ENCODE results near the gene UBE2E3. TPM values are rescaled to one million over a fixed set of nuclear protein-coding genes. Genes with fewer than 3 reads are reported as not detected.

UBE2E3 gene
- 113 and 114 TPM in 2 replicates for polyA plus RNA-seq (2013)

DNA sequence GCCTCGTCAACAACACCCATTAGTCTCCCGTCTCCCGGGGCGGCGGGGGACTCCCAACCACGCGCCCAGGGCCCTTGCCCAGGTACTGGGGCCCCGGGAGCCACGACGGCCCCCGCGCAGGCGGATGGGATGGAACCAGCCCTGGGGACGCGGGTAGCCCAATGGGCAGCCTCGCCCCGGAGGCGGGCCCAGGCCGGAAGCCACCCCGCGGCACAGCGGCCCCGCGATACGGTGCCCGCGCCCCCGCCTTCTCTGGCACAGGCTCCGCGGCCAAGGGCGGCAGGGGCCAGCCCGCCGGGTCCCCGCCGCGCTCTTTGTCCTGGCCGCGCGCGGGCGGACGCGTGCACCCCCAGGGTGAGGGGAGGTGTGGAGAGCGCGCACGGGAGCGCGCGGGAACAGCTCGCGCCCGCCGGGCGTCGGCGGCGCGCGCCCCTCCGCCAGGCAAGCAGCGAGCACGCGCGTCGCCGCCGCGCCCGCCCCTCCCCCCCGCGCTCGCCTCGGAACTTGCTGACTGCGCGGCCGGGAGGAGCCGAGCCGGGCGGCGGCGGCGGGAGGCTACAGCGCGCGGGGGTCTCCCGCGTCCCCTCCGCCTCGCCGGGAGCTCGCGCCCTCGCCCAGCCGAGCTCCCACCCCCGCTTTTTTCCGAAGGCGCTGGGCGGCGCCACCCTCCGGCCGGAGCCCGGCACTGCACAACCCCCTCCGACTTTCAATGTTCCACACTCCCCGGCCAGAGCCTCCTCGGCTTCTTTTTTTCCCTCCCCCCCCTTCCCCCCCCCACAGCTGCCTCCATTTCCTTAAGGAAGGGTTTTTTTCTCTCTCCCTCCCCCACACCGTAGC is at the start of gene UBE2E3:
Gene UBE2E3 (plus strand): TSS at position 500 of the 837 bp plus-strand sequence. CDS start 1,438 bp downstream, outside the sequence.
- Histone ChIP-seq H4K12ac (ENCODE audit: low read depth, low read length) (peak within 1 kb of the TSS; percentile 100), H3K9ac (ENCODE audit: low read length) (peak within 1 kb of the TSS; percentile 98), H3K4me2 (ENCODE audit: low read length) (peak within 1 kb of the TSS; percentile 88), H2AK5ac (ENCODE audit: low read length) (peak within 1 kb of the TSS; percentile 90), H2BK120ac (ENCODE audit: insufficient read depth, low read length, poor library complexity) (peak within 1 kb of the TSS; percentile 98), H3K27me3 (ENCODE audit: insufficient read depth, low read length) (no peaks in the 10 kb centered on the region), H3K14ac (ENCODE audit: low read length) (peak within 1 kb of the TSS; percentile 98), H2BK5ac (ENCODE audit: low read depth, low read length, poor library complexity) (peak within 1 kb of the TSS; percentile 98), H4K91ac (ENCODE audit: low read depth, low read length) (peak within 1 kb of the TSS; percentile 100), H3K4me3 (ENCODE audit: low read depth, low read length) (peak within 1 kb of the TSS; percentile 81), H3K79me1 (ENCODE audit: low read length) (peaks cover 20% of the 10 kb centered on the region), H3K9me3 (ENCODE audit: insufficient read depth, low read depth, low read length) (no peaks in the 10 kb centered on the region), H3K79me2 (ENCODE audit: control insufficient read depth, insufficient read depth, low read length, poor library complexity) (peaks cover 8% of the 10 kb centered on the region), H3K36me3 (ENCODE audit: control insufficient read depth in 1 of 2, insufficient read depth in 2 of 2, low read length in 2 of 2) (no peaks in the 10 kb centered on the region), H3K4me1 (ENCODE audit: control insufficient read depth in 1 of 2, insufficient read depth in 2 of 2, low read length in 2 of 2) (peaks cover 3 to 8% of the 10 kb centered on the region in 2 experiments), H2AFZ (ENCODE audit: insufficient read depth, low read length, poor library complexity) (peak within 1 kb of the TSS; percentile 92), H3K4ac (ENCODE audit: low read depth, low read length) (peak within 1 kb of the TSS; percentile 95), H3K18ac (ENCODE audit: low read length) (peak within 1 kb of the TSS; percentile 99), H4K8ac (ENCODE audit: low read depth, low read length) (peak within 1 kb of the TSS; percentile 99), H2BK12ac (ENCODE audit: low read length) (peak within 1 kb of the TSS; percentile 86), H3K23ac (ENCODE audit: low read length) (peak within 1 kb of the TSS; percentile 78), H3K27ac (ENCODE audit: low read depth, low read length) (peak within 1 kb of the TSS; percentile 99)
- peak; percentile 52 to 69 for DNase-seq
- no CpG with 5 or more reads among the region's 106 CpGs for WGBS (ENCODE audit: extremely low coverage, insufficient coverage, insufficient read length)

DNA sequence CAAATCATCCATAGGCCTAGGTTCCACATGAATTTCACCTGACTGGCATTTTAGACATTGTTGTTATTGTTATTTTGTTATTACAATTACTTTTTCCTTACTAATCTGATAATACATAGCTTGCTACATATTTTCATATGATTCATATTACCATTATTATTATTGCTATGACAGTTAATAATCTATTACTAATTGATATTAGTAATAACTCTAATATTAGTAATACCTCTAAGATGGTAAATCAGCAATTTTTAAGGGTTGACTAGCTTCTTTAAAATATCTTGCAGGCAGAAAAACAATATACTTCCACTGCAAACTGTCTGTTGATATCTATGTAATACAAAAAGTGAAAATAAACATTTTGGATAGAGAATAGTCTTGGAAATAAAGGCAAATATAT is 48.6 kb upstream of the UBE2E3 start:
- H2AFZ ChIP-seq (ENCODE audit: insufficient read depth, low read length, poor library complexity), result no peak overlapping the region
- H3K27me3 ChIP-seq (ENCODE audit: insufficient read depth, low read length), result no peaks in the 10 kb centered on the region
- no peak overlapping the region for H2AK5ac ChIP-seq (ENCODE audit: low read length)
- no peak overlapping the region for H2BK5ac ChIP-seq (ENCODE audit: low read depth, low read length, poor library complexity)
- DNase-seq, result no peak
- H3K4me3 ChIP-seq (ENCODE audit: low read depth, low read length), result no peak overlapping the region
- no peak overlapping the region for H3K18ac ChIP-seq (ENCODE audit: low read length)
- no peaks in the 10 kb centered on the region for H3K79me1 ChIP-seq (ENCODE audit: low read length)
- no peak overlapping the region for H3K4ac ChIP-seq (ENCODE audit: low read depth, low read length)
- H4K12ac ChIP-seq (ENCODE audit: low read depth, low read length), result no peak overlapping the region
- H3K4me1 ChIP-seq (ENCODE audit: control insufficient read depth in 1 of 2, insufficient read depth in 2 of 2, low read length in 2 of 2), result no peaks in the 10 kb centered on the region
- H4K91ac ChIP-seq (ENCODE audit: low read depth, low read length), result no peak overlapping the region
- no peak overlapping the region for H2BK12ac ChIP-seq (ENCODE audit: low read length)
- H3K36me3 ChIP-seq (ENCODE audit: control insufficient read depth in 1 of 2, insufficient read depth in 2 of 2, low read length in 2 of 2), result no peaks in the 10 kb centered on the region
- H3K27ac ChIP-seq (ENCODE audit: low read depth, low read length), result no peak overlapping the region
- H3K14ac ChIP-seq (ENCODE audit: low read length), result no peak overlapping the region
- H3K23ac ChIP-seq (ENCODE audit: low read length), result no peak overlapping the region
- no peaks in the 10 kb centered on the region for H3K9me3 ChIP-seq (ENCODE audit: insufficient read depth, low read depth, low read length)
- no peak overlapping the region for H3K4me2 ChIP-seq (ENCODE audit: low read length)
- H4K8ac ChIP-seq (ENCODE audit: low read depth, low read length), result no peak overlapping the region
- H3K79me2 ChIP-seq (ENCODE audit: control insufficient read depth, insufficient read depth, low read length, poor library complexity), result no peaks in the 10 kb centered on the region
- no peak overlapping the region for H3K9ac ChIP-seq (ENCODE audit: low read length)
- H2BK120ac ChIP-seq (ENCODE audit: insufficient read depth, low read length, poor library complexity), result no peak overlapping the region

DNA sequence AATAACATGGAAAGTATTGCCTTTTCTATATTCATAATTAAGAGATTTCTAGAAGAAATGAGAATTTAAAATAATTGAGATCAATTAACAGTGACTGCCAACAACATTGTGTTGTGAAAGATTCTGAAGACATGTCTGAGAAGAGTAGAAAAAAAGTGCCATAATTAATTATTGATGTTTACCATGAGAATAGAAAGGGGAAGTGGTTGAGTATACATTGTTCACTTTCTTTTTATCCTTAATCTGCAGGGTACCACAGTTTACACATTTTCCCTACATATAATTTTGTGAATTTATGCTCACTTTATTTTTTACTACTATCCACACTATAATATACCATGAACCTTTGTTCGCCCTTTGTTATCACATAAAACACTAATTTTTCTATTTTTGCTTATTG is 47.1 kb upstream of the UBE2E3 start:
- H4K12ac ChIP-seq (ENCODE audit: low read depth, low read length), result no peak overlapping the region
- H3K23ac ChIP-seq (ENCODE audit: low read length), result no peak overlapping the region
- no peak overlapping the region for H4K91ac ChIP-seq (ENCODE audit: low read depth, low read length)
- H3K27me3 ChIP-seq (ENCODE audit: insufficient read depth, low read length), result no peaks in the 10 kb centered on the region
- H3K4ac ChIP-seq (ENCODE audit: low read depth, low read length), result no peak overlapping the region
- no peak overlapping the region for H3K27ac ChIP-seq (ENCODE audit: low read depth, low read length)
- no peak overlapping the region for H3K4me2 ChIP-seq (ENCODE audit: low read length)
- no peaks in the 10 kb centered on the region for H3K79me1 ChIP-seq (ENCODE audit: low read length)
- no peak overlapping the region for H3K4me3 ChIP-seq (ENCODE audit: low read depth, low read length)
- no peak overlapping the region for H2BK5ac ChIP-seq (ENCODE audit: low read depth, low read length, poor library complexity)
- H3K18ac ChIP-seq (ENCODE audit: low read length), result no peak overlapping the region
- no peak overlapping the region for H3K14ac ChIP-seq (ENCODE audit: low read length)
- no peaks in the 10 kb centered on the region for H3K36me3 ChIP-seq (ENCODE audit: control insufficient read depth in 1 of 2, insufficient read depth in 2 of 2, low read length in 2 of 2)
- no peaks in the 10 kb centered on the region for H3K4me1 ChIP-seq (ENCODE audit: control insufficient read depth in 1 of 2, insufficient read depth in 2 of 2, low read length in 2 of 2)
- H4K8ac ChIP-seq (ENCODE audit: low read depth, low read length), result no peak overlapping the region
- DNase-seq, result no peak
- no peaks in the 10 kb centered on the region for H3K79me2 ChIP-seq (ENCODE audit: control insufficient read depth, insufficient read depth, low read length, poor library complexity)
- H2BK120ac ChIP-seq (ENCODE audit: insufficient read depth, low read length, poor library complexity), result no peak overlapping the region
- H2AK5ac ChIP-seq (ENCODE audit: low read length), result no peak overlapping the region
- no peaks in the 10 kb centered on the region for H3K9me3 ChIP-seq (ENCODE audit: insufficient read depth, low read depth, low read length)
- no peak overlapping the region for H2BK12ac ChIP-seq (ENCODE audit: low read length)
- H3K9ac ChIP-seq (ENCODE audit: low read length), result no peak overlapping the region
- H2AFZ ChIP-seq (ENCODE audit: insufficient read depth, low read length, poor library complexity), result no peak overlapping the region
- WGBS (ENCODE audit: extremely low coverage, insufficient coverage, insufficient read length), result 100% methylated on average over 1 of the region's 1 CpG

DNA sequence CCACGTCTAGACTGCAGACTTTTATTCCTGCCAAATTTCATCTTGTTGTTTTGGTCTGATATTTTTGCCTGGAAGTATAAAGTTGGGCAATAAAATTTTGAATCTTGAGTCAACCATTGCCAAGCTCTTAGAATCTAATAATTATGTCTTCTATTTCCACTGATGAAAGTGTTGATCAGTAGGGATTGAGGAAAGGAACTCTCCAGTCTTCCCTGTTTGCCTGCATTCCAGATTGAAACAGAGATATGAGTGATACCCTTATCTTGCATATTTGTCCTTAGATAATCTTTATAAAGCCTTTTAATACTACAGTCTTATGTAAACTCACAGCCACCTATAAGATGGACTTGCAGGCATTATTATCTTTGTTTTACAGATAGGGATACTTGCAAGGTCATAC is 45.5 kb upstream of the UBE2E3 start:
- Histone ChIP-seq H3K4me2 (ENCODE audit: low read length) (no peak overlapping the region), H3K4me3 (ENCODE audit: low read depth, low read length) (no peak overlapping the region), H3K79me2 (ENCODE audit: control insufficient read depth, insufficient read depth, low read length, poor library complexity) (no peaks in the 10 kb centered on the region), H2AK5ac (ENCODE audit: low read length) (no peak overlapping the region), H4K12ac (ENCODE audit: low read depth, low read length) (no peak overlapping the region), H3K27ac (ENCODE audit: low read depth, low read length) (no peak overlapping the region), H3K4ac (ENCODE audit: low read depth, low read length) (no peak overlapping the region), H3K9me3 (ENCODE audit: insufficient read depth, low read depth, low read length) (no peaks in the 10 kb centered on the region), H3K27me3 (ENCODE audit: insufficient read depth, low read length) (no peaks in the 10 kb centered on the region), H4K8ac (ENCODE audit: low read depth, low read length) (no peak overlapping the region), H3K18ac (ENCODE audit: low read length) (no peak overlapping the region), H3K23ac (ENCODE audit: low read length) (no peak overlapping the region), H3K9ac (ENCODE audit: low read length) (no peak overlapping the region), H3K4me1 (ENCODE audit: control insufficient read depth in 1 of 2, insufficient read depth in 2 of 2, low read length in 2 of 2) (no peaks in the 10 kb centered on the region), H3K36me3 (ENCODE audit: control insufficient read depth in 1 of 2, insufficient read depth in 2 of 2, low read length in 2 of 2) (no peaks in the 10 kb centered on the region), H4K91ac (ENCODE audit: low read depth, low read length) (no peak overlapping the region), H2BK12ac (ENCODE audit: low read length) (no peak overlapping the region), H2AFZ (ENCODE audit: insufficient read depth, low read length, poor library complexity) (no peak overlapping the region), H2BK120ac (ENCODE audit: insufficient read depth, low read length, poor library complexity) (no peak overlapping the region), H3K14ac (ENCODE audit: low read length) (no peak overlapping the region), H3K79me1 (ENCODE audit: low read length) (no peaks in the 10 kb centered on the region), H2BK5ac (ENCODE audit: low read depth, low read length, poor library complexity) (no peak overlapping the region)
- DNase-seq, result peak; percentile 63 to 93
- WGBS (ENCODE audit: extremely low coverage, insufficient coverage, insufficient read length), result no CpG with 5 or more reads among the region's 1 CpG
